ENCODE results near the gene ST6GALNAC6. TPM values are rescaled to one million over a fixed set of nuclear protein-coding genes. Genes with fewer than 3 reads are reported as not detected.

The ST6GALNAC6 gene
- total and polyA plus RNA-seq, 4 donors: 28.3 to 59.8 (median 48.6) TPM

GRCh38 chr9:127869310-127870152, 29.9 kb downstream of the ST6GALNAC6 start:
- H3K27me3 ChIP-seq (ENCODE audit: control insufficient read depth in 3 of 3, insufficient read depth in 3 of 3, low read length in 2 of 3): no peaks in the 10 kb centered on the region
- DNase-seq (peak; percentile 83 to 90 (median 88)), ATAC-seq (ENCODE audit: insufficient read depth, low FRiP score) (peak; percentile 80)
- 62 to 64% methylated on average over 18 of the region's 18 CpGs for WGBS, 2 donors
- H3K4me1 ChIP-seq (ENCODE audit: control insufficient read depth in 5 of 5, insufficient read depth in 5 of 5, low read length in 5 of 5): peaks cover 0 to 14% (median 5%) of the 10 kb centered on the region in 5 donors
- H3K9ac ChIP-seq (ENCODE audit: insufficient read depth in 1 of 2, low read length in 2 of 2): no peak overlapping the region
- H3K36me3 ChIP-seq (ENCODE audit: control insufficient read depth in 4 of 4, insufficient read depth in 4 of 4, low read length in 4 of 4): peaks cover 0 to 29% (median 11%) of the 10 kb centered on the region in 4 donors
- no peak overlapping the region for H3K4me3 ChIP-seq
- TF ChIP-seq CTCF (IDR thresholded peaks at IDR 0.05; ENCODE audit: control extremely low read depth, extremely low read depth): peak; percentile 97
- H3K9me3 ChIP-seq (ENCODE audit: control insufficient read depth in 4 of 4, insufficient read depth in 3 of 4, low read length in 3 of 4): no peaks in the 10 kb centered on the region
- peak overlapping the region; percentile 7 to 10 for H3K27ac ChIP-seq (ENCODE audit: low read depth in 1 of 2, low read length in 1 of 2)

GRCh38 chr9:127868278-127868902, 31.0 kb downstream of the ST6GALNAC6 start:
- 91 to 93% methylated on average over 18 of the region's 18 CpGs for WGBS, 2 donors
- peak overlapping the region; percentile 55 to 68 for H3K27ac ChIP-seq (ENCODE audit: low read depth in 1 of 2, low read length in 1 of 2)
- no peaks in the 10 kb centered on the region for H3K27me3 ChIP-seq (ENCODE audit: control insufficient read depth in 3 of 3, insufficient read depth in 3 of 3, low read length in 2 of 3)
- no peak for TF ChIP-seq CTCF (IDR thresholded peaks at IDR 0.05; ENCODE audit: control extremely low read depth, extremely low read depth)
- no peak for DNase-seq
- H3K36me3 ChIP-seq (ENCODE audit: control insufficient read depth in 4 of 4, insufficient read depth in 4 of 4, low read length in 4 of 4): peaks cover 0 to 29% (median 11%) of the 10 kb centered on the region in 4 donors
- H3K9me3 ChIP-seq (ENCODE audit: control insufficient read depth in 4 of 4, insufficient read depth in 3 of 4, low read length in 3 of 4): no peaks in the 10 kb centered on the region
- H3K4me1 ChIP-seq (ENCODE audit: control insufficient read depth in 5 of 5, insufficient read depth in 5 of 5, low read length in 5 of 5): peaks cover 0 to 10% (median 2%) of the 10 kb centered on the region in 5 donors
- no peak overlapping the region for H3K4me3 ChIP-seq
- no peak overlapping the region for H3K9ac ChIP-seq (ENCODE audit: insufficient read depth in 1 of 2, low read length in 2 of 2)
- no peak for ATAC-seq (ENCODE audit: insufficient read depth, low FRiP score)

- WGBS, 2 donors: 69 to 85% methylated on average over 29 to 30 of the region's 30 CpGs
- peaks cover 0 to 16% (median 6%) of the 10 kb centered on the region in 5 donors for H3K4me1 ChIP-seq (ENCODE audit: control insufficient read depth in 5 of 5, insufficient read depth in 5 of 5, low read length in 5 of 5)
- no peak overlapping the region for H3K4me3 ChIP-seq
- no peak for ATAC-seq (ENCODE audit: insufficient read depth, low FRiP score)
- peaks cover 0 to 23% (median 11%) of the 10 kb centered on the region in 4 donors for H3K36me3 ChIP-seq (ENCODE audit: control insufficient read depth in 4 of 4, insufficient read depth in 4 of 4, low read length in 4 of 4)
- no peaks in the 10 kb centered on the region for H3K9me3 ChIP-seq (ENCODE audit: control insufficient read depth in 4 of 4, insufficient read depth in 3 of 4, low read length in 3 of 4)
- H3K27me3 ChIP-seq (ENCODE audit: control insufficient read depth in 3 of 3, insufficient read depth in 3 of 3, low read length in 2 of 3): no peaks in the 10 kb centered on the region
- DNase-seq: peak in 2 of 3 donors; percentile 44 to 46
- H3K9ac ChIP-seq (ENCODE audit: insufficient read depth in 1 of 2, low read length in 2 of 2): no peak overlapping the region
- TF ChIP-seq CTCF (IDR thresholded peaks at IDR 0.05; ENCODE audit: control extremely low read depth, extremely low read depth): no peak
- peak overlapping the region; percentile 76 to 80 for H3K27ac ChIP-seq (ENCODE audit: low read depth in 1 of 2, low read length in 1 of 2)
Measured at GRCh38 chr9:127867356-127868277, 31.8 kb downstream of the ST6GALNAC6 start.
